Osteoblast (primary cell): Measurements from ENCODE around the gene DCAF16. TPM values are rescaled to one million over a fixed set of nuclear protein-coding genes. Genes with fewer than 3 reads are reported as not detected.
"Not testable (repeated sequence)": the region's sequence is repeated elsewhere in the genome, so short reads cannot be mapped to it uniquely, and the experiment has no call there.

Experiments used
- DNase-seq: peaks from one replicate; pipeline ENCODE4 v3.0.0; 2011; ENCODE audit warnings: low spot score, mixed read lengths; ENCODE audit not compliant: insufficient read length; ENCODE audit errors: missing footprints
- H2AFZ ChIP-seq: 2 replicates; pipeline ENCODE4 v1.6.0; 2011; ENCODE audit warnings: mild to moderate bottlenecking, low read length
- H3K27ac ChIP-seq: 2 replicates; pipeline ENCODE4 v1.5.1; 2011; ENCODE audit warnings: mild to moderate bottlenecking, low read depth, low read length, moderate library complexity
- H3K27me3 ChIP-seq: 2 replicates; pipeline ENCODE4 v1.6.0; 2012; ENCODE audit warnings: mild to moderate bottlenecking, control low read depth, inconsistent platforms, low read length, moderate library complexity; ENCODE audit not compliant: insufficient read depth
- H3K36me3 ChIP-seq: 2 replicates; pipeline ENCODE4 v1.5.1; 2011; ENCODE audit warnings: mild to moderate bottlenecking, low read length, control low read depth, moderate library complexity; ENCODE audit not compliant: insufficient read depth
- H3K4me1 ChIP-seq: 2 replicates; pipeline ENCODE4 v1.5.1; 2011; ENCODE audit warnings: mild to moderate bottlenecking, low read length, control low read depth, moderate library complexity; ENCODE audit not compliant: insufficient read depth
- H3K4me2 ChIP-seq: 2 replicates; pipeline ENCODE4 v1.6.0; 2011; ENCODE audit warnings: mild to moderate bottlenecking, low read length; ENCODE audit not compliant: insufficient read depth
- H3K4me3 ChIP-seq: fragments of 200-600 bp; sonication (generic); 3 replicates; pipeline ENCODE4 v1.5.1; 2012; ENCODE audit warnings: mild to moderate bottlenecking, low read length, inconsistent platforms; ENCODE audit not compliant: insufficient read depth
- H3K79me2 ChIP-seq: 2 replicates; pipeline ENCODE4 v1.6.0; 2012; ENCODE audit warnings: mild to moderate bottlenecking, low read length, control low read depth, inconsistent platforms; ENCODE audit not compliant: insufficient read depth
- H3K9me3 ChIP-seq: 2 replicates; pipeline ENCODE4 v1.5.1; 2011; ENCODE audit warnings: low read depth, low read length, control low read depth
- H4K20me1 ChIP-seq: 2 replicates; pipeline ENCODE4 v1.6.0; 2012; ENCODE audit warnings: mild to moderate bottlenecking, low read length, control low read depth; ENCODE audit not compliant: insufficient read depth
- total RNA-seq: library from RNA; depleted of rRNA; stranded (reverse); fragments of >200 nt; gene quantifications from 2 replicates; pipeline ENCODE4 v1.2.3, GENCODE V29; 2012
- TF ChIP-seq, protein P1 (sequence below): IDR thresholded peaks from 2 replicates; pipeline ENCODE4 v1.5.1; 2011; ENCODE audit warnings: mild to moderate bottlenecking, low read depth, low read length, moderate library complexity; ENCODE audit errors: extremely low read depth

Gene DCAF16
- 28.3 and 35.1 TPM in 2 replicates for total RNA-seq

DNA sequence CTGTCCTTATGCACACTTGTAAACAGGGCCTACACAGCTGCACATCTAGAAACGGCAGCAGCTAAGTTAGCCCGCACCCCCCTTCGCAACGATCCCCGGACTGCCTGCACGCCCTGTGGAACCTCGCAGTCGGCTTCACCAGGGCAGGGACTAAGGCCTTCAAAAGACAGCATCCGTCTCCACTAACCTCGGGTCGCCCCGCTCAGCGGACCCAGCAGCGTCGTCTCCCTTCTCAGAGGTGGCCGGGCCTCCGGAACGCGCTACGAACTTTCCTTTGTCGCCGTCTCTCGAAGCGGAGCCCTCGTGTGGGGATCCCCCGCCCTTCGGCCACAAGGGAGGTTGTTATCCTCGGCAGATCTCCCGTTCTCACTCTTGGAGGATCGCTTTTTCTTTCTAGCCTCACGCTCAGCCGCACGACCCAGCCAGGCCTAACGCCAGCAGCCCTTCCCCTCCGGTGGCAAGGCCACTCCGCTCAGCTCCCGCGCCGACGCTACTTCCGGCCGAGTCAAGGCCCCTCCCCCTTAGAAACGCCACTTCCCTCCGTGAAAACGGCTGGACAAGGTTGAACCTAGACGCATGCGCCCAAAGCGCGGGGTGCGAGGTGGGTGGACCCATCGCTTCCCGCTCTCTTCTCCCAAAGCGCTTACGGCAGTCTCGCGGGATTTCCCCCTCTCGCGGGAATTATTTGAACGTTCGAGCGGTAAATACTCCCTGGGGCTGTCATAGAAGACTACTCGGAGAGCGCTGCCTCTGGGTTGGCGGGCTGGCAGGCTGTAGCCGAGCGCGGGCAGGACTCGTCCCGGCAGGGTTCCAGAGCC is at the start of gene DCAF16, which contains the start of gene NCAPG:
DCAF16 (minus strand) TSS at position 498 of the 818 bp plus-strand sequence. CDS start 6,616 bp downstream, outside the sequence.
NCAPG (plus strand) TSS at position 720 of the 818 bp plus-strand sequence. CDS start 99 bp downstream, outside the sequence.
- peak within 1 kb of the TSS; percentile 100 for H2AFZ ChIP-seq
- peaks cover 94% of the 10 kb centered on the region for H3K79me2 ChIP-seq
- DNase-seq, result peak; percentile 96
- H3K27ac ChIP-seq, result peak within 1 kb of the TSS; percentile 94
- TF ChIP-seq, protein P1, sequence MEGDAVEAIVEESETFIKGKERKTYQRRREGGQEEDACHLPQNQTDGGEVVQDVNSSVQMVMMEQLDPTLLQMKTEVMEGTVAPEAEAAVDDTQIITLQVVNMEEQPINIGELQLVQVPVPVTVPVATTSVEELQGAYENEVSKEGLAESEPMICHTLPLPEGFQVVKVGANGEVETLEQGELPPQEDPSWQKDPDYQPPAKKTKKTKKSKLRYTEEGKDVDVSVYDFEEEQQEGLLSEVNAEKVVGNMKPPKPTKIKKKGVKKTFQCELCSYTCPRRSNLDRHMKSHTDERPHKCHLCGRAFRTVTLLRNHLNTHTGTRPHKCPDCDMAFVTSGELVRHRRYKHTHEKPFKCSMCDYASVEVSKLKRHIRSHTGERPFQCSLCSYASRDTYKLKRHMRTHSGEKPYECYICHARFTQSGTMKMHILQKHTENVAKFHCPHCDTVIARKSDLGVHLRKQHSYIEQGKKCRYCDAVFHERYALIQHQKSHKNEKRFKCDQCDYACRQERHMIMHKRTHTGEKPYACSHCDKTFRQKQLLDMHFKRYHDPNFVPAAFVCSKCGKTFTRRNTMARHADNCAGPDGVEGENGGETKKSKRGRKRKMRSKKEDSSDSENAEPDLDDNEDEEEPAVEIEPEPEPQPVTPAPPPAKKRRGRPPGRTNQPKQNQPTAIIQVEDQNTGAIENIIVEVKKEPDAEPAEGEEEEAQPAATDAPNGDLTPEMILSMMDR, result no peak
- H3K27me3 ChIP-seq, result no peaks in the 10 kb centered on the region
- H3K4me2 ChIP-seq, result peak within 1 kb of the TSS; percentile 96
- peaks cover 32% of the 10 kb centered on the region for H4K20me1 ChIP-seq
- H3K36me3 ChIP-seq, result peaks cover 7% of the 10 kb centered on the region
- peaks cover 56% of the 10 kb centered on the region for H3K4me1 ChIP-seq
- peak within 1 kb of the TSS; percentile 96 for H3K4me3 ChIP-seq
- no peaks in the 10 kb centered on the region for H3K9me3 ChIP-seq

DNA sequence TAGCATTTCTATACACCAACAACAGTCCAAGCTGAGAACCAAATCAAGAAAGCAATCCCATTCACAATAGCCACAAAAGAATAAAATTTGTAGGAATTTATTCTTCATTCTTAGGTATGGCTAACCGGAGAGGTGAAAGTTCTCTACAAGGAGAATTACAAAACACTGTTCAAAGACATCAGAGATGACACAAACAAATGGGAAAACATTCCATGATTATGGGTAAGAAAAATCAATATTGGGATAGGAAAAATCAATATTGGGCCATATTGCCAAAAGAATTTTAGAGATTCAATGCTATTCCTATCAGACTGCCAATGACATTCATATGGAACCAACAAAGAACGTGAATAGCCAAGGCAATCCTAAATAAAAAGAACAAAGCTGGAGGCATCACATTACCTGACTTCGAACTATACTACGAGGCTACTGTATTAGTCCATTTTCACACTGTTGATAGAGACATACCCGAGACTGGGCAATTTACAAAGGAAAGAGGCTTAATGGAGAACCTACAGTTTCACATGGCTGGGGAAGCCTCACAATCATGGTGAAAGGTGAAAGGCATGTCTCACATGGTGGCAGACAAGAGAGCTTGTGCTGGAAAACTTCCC is 49.3 kb upstream of the DCAF16 start:
- Histone ChIP-seq H3K4me3 (no peak overlapping the region), H2AFZ (no peak overlapping the region), H3K4me1 (no peaks in the 10 kb centered on the region)

DNA sequence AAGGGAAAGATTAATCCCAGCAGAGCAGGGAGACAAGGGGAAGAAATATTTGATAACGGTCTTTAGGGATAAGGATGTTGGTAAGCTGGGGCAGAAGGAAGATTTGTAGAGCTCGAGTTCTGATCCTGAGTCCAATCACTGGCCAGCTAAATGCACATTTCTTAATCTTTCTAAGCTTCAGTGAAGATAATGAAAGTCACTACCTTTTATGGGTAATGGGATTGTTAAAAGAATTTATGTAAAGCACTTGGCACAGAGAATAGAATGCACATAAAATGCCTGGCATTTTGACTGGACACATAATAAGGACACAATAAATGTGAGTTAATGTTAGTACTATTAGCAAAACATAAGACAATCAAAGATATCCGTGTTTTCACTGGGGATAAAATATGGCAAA is 43.5 kb upstream of the DCAF16 start:
- H3K27me3 ChIP-seq, result no peaks in the 10 kb centered on the region
- H4K20me1 ChIP-seq, result no peaks in the 10 kb centered on the region
- no peaks in the 10 kb centered on the region for H3K4me1 ChIP-seq
- TF ChIP-seq, protein P1, result no peak
- no peak overlapping the region for H3K4me3 ChIP-seq
- no peaks in the 10 kb centered on the region for H3K36me3 ChIP-seq
- H2AFZ ChIP-seq, result no peak overlapping the region
- no peak overlapping the region for H3K4me2 ChIP-seq
- no peaks in the 10 kb centered on the region for H3K79me2 ChIP-seq
- no peak for DNase-seq
- no peak overlapping the region for H3K27ac ChIP-seq
- no peaks in the 10 kb centered on the region for H3K9me3 ChIP-seq

More for the DNA sequence above, 49.3 kb upstream of the DCAF16 start:
- Histone ChIP-seq H3K9me3 (no peaks in the 10 kb centered on the region), H3K27me3 (no peaks in the 10 kb centered on the region), H3K4me2 (no peak overlapping the region), H3K36me3 (no peaks in the 10 kb centered on the region), H3K27ac (no peak overlapping the region), H4K20me1 (no peaks in the 10 kb centered on the region), H3K79me2 (no peaks in the 10 kb centered on the region)
- TF ChIP-seq, protein P1, result no peak
- DNase-seq, result no peak

DNA sequence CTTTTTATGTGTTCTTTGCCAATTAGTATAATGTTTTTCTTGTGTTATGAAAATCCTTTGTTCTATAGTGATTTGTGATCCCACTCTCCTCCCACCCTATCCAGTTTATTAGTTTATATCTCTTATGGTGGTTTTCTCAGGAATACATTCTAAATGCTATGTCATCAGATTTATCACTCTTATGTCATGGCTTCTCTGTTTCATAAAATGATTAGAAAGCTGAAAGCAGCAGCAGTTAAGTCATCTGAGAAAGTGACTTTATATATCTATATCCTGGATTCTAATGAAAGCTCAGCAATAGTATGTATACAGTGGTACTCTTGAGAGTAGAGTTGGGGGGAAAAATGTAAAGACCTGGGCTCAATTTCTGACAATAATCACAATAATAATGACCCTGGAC is 41.4 kb upstream of the DCAF16 start:
- H3K79me2 ChIP-seq, result no peaks in the 10 kb centered on the region
- no peaks in the 10 kb centered on the region for H3K27me3 ChIP-seq
- H3K9me3 ChIP-seq, result no peaks in the 10 kb centered on the region
- H3K4me2 ChIP-seq, result no peak overlapping the region
- TF ChIP-seq, protein P1, result no peak
- no peak overlapping the region for H3K27ac ChIP-seq
- DNase-seq, result peak; percentile 5
- no peaks in the 10 kb centered on the region for H4K20me1 ChIP-seq
- no peak overlapping the region for H2AFZ ChIP-seq
- no peaks in the 10 kb centered on the region for H3K36me3 ChIP-seq
- H3K4me3 ChIP-seq, result no peak overlapping the region
- H3K4me1 ChIP-seq, result no peaks in the 10 kb centered on the region

DNA sequence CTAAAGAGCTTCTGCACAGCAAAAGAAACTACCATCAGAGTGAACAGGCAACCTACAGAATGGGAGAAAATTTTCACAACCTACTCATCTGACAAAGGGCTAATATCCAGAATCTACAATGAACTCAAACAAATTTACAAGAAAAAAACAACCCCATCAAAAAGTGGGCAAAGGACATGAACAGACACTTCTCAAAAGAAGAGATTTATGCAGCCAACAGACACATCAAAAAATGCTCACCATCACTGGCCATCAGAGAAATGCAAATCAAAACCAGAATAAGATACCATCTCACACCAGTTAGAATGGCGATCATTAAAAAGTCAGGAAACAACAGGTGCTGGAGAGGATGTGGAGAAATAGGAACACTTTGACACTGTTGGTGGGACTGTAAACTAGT is 39.7 kb upstream of the DCAF16 start:
- not testable (repeated sequence) for H2AFZ ChIP-seq, H3K4me1 ChIP-seq, H3K27ac ChIP-seq, H3K9me3 ChIP-seq, H3K79me2 ChIP-seq, DNase-seq, H4K20me1 ChIP-seq, H3K4me2 ChIP-seq, H3K27me3 ChIP-seq, H3K36me3 ChIP-seq, H3K4me3 ChIP-seq
